Activated CD4-positive, alpha-beta T cell treated with anti-CD3 and anti-CD28 coated beads, Interleukin-2, amount 10 ng/mL, durations not matched to agents 7 days and 5 days (primary cell): ENCODE results near the gene RALGAPA1. TPM values are rescaled to one million over a fixed set of nuclear protein-coding genes. Genes with fewer than 3 reads are reported as not detected.
A peak's percentile ranks its signal among the peaks of the same experiment; 100 is the strongest.
"Not testable (repeated sequence)": the region's sequence is repeated elsewhere in the genome, so short reads cannot be mapped to it uniquely, and the experiment has no call there.

ENCODE experiments used
- CTCF ChIA-PET: fragments of 350-600 bp; sonication (Branson Sonifier 250); formaldehyde crosslinking; loops from one replicate; lab custom pipeline; 2021; ENCODE audit warnings: antibody characterized with exemption; lab: Charles Lee
- POLR2A ChIA-PET: fragments of 350-600 bp; sonication (Branson Sonifier 250); formaldehyde crosslinking; loops from one replicate; lab custom pipeline; 2021; ENCODE audit warnings: antibody characterized with exemption; lab: Charles Lee
- DNase-seq: peaks from one replicate; pipeline ENCODE4 v3.0.0-alpha.2; 2020
- H3K27ac Mint-ChIP-seq: one replicate; pipeline ENCODE4 v1.8.0; 2021; ENCODE audit warnings: mild to moderate bottlenecking, moderate library complexity, mixed read lengths
- H3K27me3 Mint-ChIP-seq: one replicate; pipeline ENCODE4 v1.8.0; 2021; ENCODE audit warnings: mixed read lengths
- H3K36me3 Mint-ChIP-seq: one replicate; pipeline ENCODE4 v1.8.0; 2021; ENCODE audit warnings: low read depth, mixed read lengths
- H3K4me1 Mint-ChIP-seq: one replicate; pipeline ENCODE4 v1.8.0; 2021; ENCODE audit warnings: mixed read lengths
- H3K4me3 Mint-ChIP-seq: one replicate; pipeline ENCODE4 v1.8.0; 2021; ENCODE audit warnings: mild to moderate bottlenecking, moderate library complexity, mixed read lengths
- H3K9me3 Mint-ChIP-seq: one replicate; pipeline ENCODE4 v1.8.0; 2021; ENCODE audit warnings: mixed read lengths
- total RNA-seq, 2 experiments: library from RNA; stranded (reverse); gene quantifications; one replicate each; pipeline ENCODE4 v1.2.3, GENCODE V29; 2021

The RALGAPA1 gene
- total RNA-seq, 2 experiments from 2014 or later: 32.5 to 35.6 TPM

DNA sequence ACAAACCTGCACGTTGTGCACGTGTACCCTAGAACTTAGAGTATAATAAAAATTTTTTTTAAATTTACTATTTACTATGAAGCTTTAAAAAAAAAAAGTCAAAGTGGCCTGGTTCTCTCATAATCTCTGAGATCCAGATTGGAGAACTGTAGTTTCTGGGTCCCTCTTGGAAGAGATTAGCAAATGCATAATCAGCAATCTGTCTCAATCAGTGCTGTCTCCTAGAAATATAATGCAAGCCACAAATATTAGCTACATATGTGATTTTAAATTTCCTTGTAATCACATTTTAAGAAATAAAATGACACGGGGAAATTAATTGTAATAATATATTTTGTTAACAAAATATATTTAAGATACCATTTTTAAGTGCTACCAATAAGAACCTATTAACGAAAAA lies 32.3 kb downstream of the RALGAPA1 start:
- peaks cover 14% of the 10 kb centered on the region for H3K36me3 Mint-ChIP-seq
- H3K4me1 Mint-ChIP-seq: peaks cover 2% of the 10 kb centered on the region
- no peak overlapping the region for H3K4me3 Mint-ChIP-seq
- no peaks in the 10 kb centered on the region for H3K27me3 Mint-ChIP-seq
- H3K27ac Mint-ChIP-seq: no peak overlapping the region
- ChIA-PET CTCF (interaction anchor here (0.6 to 1.5 kb wide), 3 partner anchors 19 to 1617 kb away, joined by 3 to 5 read pairs (median 5); no protein-coding TSS in a partner anchor), POLR2A (no interaction called here)
- no peak for DNase-seq
- H3K9me3 Mint-ChIP-seq: peaks cover 13% of the 10 kb centered on the region

DNA sequence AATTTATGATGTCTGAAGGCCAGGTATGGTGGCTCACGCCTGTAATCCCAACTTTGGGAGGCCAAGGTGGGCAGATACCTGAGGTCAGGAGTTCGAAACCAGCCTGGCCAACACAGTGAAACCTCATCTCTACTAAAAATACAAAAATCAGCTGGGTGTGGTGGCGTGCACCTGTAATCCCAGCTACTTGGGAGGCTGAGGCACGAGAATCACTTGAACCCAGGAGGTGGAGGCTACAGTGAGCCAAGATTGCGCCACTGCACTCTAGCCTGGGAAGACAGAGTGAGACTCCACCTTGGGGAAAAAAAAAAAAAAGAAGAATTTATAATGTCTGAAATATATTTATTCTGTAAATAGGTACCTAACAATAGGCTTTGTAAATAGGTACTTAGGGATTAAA lies 33.0 kb downstream of the RALGAPA1 start:
- CTCF ChIA-PET: interaction anchor here (0.6 to 1.5 kb wide), 2 partner anchors 18 to 1616 kb away, joined by 3 to 5 read pairs; no protein-coding TSS in a partner anchor
- H3K9me3 Mint-ChIP-seq, H3K27ac Mint-ChIP-seq, H3K4me1 Mint-ChIP-seq, H3K27me3 Mint-ChIP-seq, POLR2A ChIA-PET, DNase-seq, H3K36me3 Mint-ChIP-seq, H3K4me3 Mint-ChIP-seq: not testable (repeated sequence)

DNA sequence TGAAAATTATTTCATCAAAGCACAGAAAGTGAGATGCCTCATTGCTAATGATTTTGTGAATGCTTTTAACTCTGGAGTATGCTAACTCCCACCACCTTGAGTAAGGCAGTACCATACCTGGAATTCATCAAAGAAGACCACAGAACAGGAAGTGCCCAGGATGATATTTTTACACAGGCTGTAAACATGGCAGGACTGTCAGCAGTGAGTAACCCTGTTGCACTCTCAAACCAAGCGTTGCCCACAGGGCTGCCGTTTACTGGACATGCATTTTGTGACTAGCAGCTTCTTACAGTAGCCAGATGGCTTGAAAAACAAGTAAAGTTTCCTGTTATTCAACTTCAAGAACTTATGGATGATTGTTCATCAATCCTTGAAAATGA lies 42.4 kb downstream of the RALGAPA1 start:
- Mint-ChIP-seq H3K4me3 (peak overlapping the region; percentile 8), H3K36me3 (peaks cover 18% of the 10 kb centered on the region), H3K4me1 (peaks cover 22% of the 10 kb centered on the region), H3K27ac (no peak overlapping the region), H3K9me3 (no peaks in the 10 kb centered on the region), H3K27me3 (no peaks in the 10 kb centered on the region)
- CTCF ChIA-PET: no interaction called here
- DNase-seq: peak; percentile 19
- POLR2A ChIA-PET: no interaction called here

DNA sequence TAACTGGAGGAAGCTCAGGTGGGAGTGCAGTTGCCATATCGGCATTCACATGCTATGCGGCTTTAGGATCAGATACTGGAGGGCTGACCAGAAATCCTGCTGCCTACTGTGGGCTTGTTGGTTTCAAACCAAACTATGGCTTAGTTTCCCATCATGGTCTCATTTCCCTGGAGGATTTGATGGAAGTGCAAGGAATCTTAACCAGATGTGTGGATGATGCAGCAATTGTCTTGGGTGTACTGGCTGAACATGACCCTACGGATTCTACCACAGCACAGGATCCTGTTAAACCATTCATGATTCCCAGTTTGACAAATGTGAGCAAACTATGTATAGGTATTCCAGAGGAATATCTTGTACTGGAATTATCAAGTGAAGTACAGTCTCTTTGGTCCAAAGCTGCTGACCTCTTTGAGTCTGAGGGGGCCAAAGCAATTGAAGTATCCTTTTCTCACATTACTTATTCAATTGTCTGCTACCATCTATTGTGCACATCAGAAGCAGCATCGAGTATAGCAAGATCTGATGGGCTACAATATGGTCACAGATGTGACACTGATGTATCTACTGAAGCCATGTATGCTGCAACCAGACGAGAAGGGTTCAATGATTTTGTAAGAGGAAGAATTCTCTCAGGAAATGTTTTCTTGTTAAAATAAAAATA lies 42.9 kb downstream of the RALGAPA1 start:
- peaks cover 22% of the 10 kb centered on the region for H3K4me1 Mint-ChIP-seq
- H3K4me3 Mint-ChIP-seq: peak overlapping the region; percentile 8
- no peaks in the 10 kb centered on the region for H3K27me3 Mint-ChIP-seq
- ChIA-PET POLR2A (no interaction called here), CTCF (no interaction called here)
- H3K27ac Mint-ChIP-seq: no peak overlapping the region
- DNase-seq: no peak
- H3K9me3 Mint-ChIP-seq: no peaks in the 10 kb centered on the region
- H3K36me3 Mint-ChIP-seq: peaks cover 18% of the 10 kb centered on the region

DNA sequence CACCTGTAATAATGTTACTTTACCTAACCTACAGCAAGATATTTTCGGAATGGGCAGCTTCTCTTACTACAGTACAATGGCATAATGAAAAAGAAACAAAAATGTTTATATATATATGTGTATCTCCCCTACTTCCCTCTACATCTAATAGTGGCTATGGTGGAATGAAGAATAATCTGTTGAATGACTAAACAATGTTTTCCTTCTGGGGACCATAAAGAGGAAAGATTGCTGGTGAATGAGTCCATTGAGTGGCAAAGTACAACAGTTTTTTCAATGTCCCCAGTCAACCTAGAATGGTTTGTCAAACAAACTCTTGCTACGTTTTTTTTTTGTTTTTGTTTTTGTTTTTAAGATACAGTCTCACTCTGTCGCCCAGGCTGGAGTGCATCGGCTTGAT lies 47.2 kb downstream of the RALGAPA1 start:
- Mint-ChIP-seq H3K27me3 (no peaks in the 10 kb centered on the region), H3K36me3 (peaks cover 23% of the 10 kb centered on the region), H3K27ac (no peak overlapping the region), H3K4me1 (peaks cover 14% of the 10 kb centered on the region), H3K4me3 (no peak overlapping the region), H3K9me3 (no peaks in the 10 kb centered on the region)
- CTCF ChIA-PET: interaction anchor here (0.6 to 0.8 kb wide), 2 partner anchors 27 to 822 kb away, joined by 3 read pairs; no protein-coding TSS in a partner anchor
- POLR2A ChIA-PET: no interaction called here
- no peak for DNase-seq

DNA sequence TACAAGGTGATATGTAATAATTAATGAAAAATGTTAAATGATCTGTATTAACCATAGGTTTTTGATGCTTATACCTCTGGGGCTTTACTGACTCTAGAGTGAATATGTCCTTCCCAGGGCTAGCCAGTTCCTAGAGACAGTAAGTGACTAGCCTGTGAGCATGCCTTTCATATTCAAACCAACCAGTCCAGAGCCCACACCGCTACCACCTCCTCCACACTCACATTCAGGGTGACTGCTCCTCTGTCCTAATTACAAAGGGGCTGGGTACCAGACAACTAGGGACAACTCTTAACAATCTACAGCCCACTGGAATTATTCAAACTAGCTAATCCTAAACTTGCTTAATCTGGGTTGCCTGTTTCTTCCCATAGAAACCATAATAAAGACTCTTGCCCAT lies 49.0 kb downstream of the RALGAPA1 start:
- H3K36me3 Mint-ChIP-seq: peaks cover 22% of the 10 kb centered on the region
- H3K4me1 Mint-ChIP-seq: no peaks in the 10 kb centered on the region

DNA sequence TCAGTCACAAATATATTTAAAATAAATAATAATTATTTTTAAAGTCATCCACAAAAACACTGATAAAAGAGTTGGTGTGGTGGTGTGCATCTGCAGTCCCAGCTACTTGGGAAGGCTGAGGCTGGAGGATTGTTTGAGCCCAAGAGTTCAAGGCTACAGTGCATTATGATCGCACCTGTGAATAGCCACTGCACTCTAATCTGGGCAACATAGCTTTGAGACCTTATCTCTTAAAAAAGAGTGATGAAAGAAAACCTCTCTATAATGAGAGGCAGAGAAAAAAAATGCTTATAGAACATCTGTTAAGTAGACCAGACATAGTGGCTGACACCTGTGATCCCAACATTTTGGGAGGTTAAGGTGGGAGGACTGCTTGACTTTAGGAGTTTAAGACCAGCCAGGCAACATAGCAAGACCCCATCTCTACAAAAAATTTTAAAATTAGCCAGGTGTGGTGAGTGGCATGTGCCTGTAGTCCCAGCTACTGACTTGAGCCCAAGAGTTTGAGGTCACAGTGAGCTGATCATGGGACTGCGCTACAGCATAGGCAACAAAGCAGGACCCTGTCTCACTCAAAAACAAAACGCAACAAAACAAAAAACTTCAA lies 50.5 kb downstream of the RALGAPA1 start:
- Mint-ChIP-seq H3K4me1 (no peaks in the 10 kb centered on the region), H3K9me3 (no peaks in the 10 kb centered on the region), H3K4me3 (no peak overlapping the region), H3K27me3 (no peaks in the 10 kb centered on the region), H3K27ac (no peak overlapping the region), H3K36me3 (peaks cover 38% of the 10 kb centered on the region)
- POLR2A ChIA-PET: no interaction called here
- DNase-seq: no peak
- CTCF ChIA-PET: interaction anchor here (1.3 kb wide), 1 partner anchor 17 kb away, joined by 5 read pairs; no protein-coding TSS in a partner anchor

More for the DNA sequence above, 49.0 kb downstream of the RALGAPA1 start:
- CTCF ChIA-PET: no interaction called here
- H3K27ac Mint-ChIP-seq: no peak overlapping the region
- H3K9me3 Mint-ChIP-seq: no peaks in the 10 kb centered on the region
- POLR2A ChIA-PET: no interaction called here
- no peak overlapping the region for H3K4me3 Mint-ChIP-seq
- DNase-seq: no peak
- H3K27me3 Mint-ChIP-seq: no peaks in the 10 kb centered on the region

DNA sequence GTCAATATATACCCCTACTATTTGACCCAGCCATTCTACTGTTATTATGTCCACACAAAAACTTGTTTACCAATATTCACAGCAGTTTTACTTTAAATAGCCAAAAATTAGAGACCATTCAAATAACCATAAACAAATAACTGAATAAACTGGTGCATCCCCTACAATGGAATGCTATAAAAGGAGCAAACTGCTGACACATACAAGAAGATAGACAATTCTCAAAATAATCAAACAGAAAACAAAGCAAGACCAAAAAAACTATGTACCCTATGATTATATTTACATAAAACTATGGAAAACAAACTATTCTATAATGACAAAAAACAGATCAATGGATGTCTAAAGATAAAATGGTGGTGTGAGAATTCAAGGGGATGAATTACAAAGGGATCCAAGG lies 54.4 kb downstream of the RALGAPA1 start:
- Mint-ChIP-seq H3K27me3 (no peaks in the 10 kb centered on the region), H3K27ac (no peak overlapping the region), H3K9me3 (no peaks in the 10 kb centered on the region), H3K36me3 (peaks cover 45% of the 10 kb centered on the region), H3K4me3 (no peak overlapping the region), H3K4me1 (no peaks in the 10 kb centered on the region)
- no peak for DNase-seq
- ChIA-PET POLR2A (no interaction called here), CTCF (no interaction called here)

DNA sequence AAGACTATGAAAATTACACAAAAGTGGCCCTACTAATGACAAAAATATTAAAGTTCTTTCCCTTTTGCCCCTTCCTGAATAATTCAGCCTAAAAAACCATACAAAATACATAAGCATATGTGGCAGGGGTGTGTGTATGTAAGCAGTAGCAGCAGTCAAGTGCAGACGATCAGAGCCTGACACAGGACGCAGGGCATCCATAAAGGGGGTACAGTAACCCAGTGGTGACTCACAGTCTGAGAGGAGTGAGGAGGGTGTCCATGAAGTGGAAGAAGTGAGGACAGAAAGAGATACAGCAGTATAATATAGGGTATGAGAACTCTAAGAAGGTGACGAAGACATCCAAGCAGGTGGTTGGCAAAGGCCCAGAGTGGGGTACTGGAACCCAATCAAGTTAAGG lies 56.7 kb downstream of the RALGAPA1 start:
- POLR2A ChIA-PET: no interaction called here
- no peak overlapping the region for H3K27ac Mint-ChIP-seq
- H3K9me3 Mint-ChIP-seq: no peaks in the 10 kb centered on the region
- no peak for DNase-seq
- CTCF ChIA-PET: no interaction called here
- H3K36me3 Mint-ChIP-seq: peaks cover 44% of the 10 kb centered on the region
- no peaks in the 10 kb centered on the region for H3K27me3 Mint-ChIP-seq
- no peak overlapping the region for H3K4me3 Mint-ChIP-seq
- H3K4me1 Mint-ChIP-seq: no peaks in the 10 kb centered on the region

DNA sequence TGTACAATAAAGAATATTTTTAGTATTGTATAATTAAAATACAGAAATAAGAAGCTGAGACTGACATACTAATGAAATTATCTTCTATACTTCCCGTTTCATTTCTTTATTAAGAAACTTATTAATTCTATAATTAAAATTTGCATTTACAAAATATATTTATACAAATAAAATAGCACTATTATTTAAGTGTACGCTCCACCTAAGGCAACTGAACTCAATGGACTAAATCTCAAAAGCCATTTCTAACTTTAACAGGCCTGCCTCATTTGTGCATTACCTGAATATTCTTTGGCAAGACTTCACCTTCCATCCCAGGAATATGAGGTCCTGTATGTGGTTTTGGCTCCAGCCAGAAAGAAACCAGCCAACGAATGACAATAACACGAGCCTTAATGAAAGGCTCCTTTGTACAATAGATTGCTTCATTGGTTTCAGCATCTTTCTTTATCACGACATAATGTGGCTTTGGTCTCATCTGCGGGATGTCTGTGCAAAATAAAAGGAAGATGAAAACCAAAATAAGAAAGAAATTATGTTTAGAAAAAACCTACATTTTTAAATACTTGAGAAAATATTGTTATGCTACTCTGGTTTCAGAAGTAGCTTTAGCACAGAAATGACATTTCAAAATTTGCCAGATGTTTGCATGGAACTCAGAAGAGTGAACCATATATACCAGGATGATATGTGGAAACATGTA lies 58.7 kb downstream of the RALGAPA1 start:
- ChIA-PET CTCF (no interaction called here), POLR2A (no interaction called here)
- no peak overlapping the region for H3K4me3 Mint-ChIP-seq
- H3K27me3 Mint-ChIP-seq: no peaks in the 10 kb centered on the region
- H3K9me3 Mint-ChIP-seq: no peaks in the 10 kb centered on the region
- DNase-seq: no peak
- H3K36me3 Mint-ChIP-seq: peaks cover 42% of the 10 kb centered on the region
- no peaks in the 10 kb centered on the region for H3K4me1 Mint-ChIP-seq
- H3K27ac Mint-ChIP-seq: no peak overlapping the region

DNA sequence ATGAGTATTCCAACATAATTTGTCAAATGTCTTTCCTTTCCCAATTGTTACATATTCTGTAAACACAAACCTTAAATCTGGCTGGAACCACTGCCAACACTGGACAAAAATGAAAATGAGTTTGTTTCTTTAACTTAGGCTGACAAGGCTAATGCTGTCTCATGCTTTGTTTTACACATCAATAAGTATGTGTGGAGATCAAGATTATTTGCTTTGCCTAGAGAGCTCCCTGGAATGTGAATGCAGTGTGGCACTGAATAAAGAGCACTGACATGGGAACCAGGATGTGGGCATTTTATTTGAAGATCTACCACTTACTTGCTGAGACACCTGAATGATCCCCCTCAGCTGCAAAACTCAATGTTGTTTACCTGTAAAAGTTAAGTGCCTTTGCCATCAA lies 61.7 kb downstream of the RALGAPA1 start:
- Mint-ChIP-seq H3K4me1 (peaks cover 8% of the 10 kb centered on the region), H3K27ac (no peak overlapping the region), H3K36me3 (peaks cover 17% of the 10 kb centered on the region), H3K4me3 (no peak overlapping the region), H3K9me3 (no peaks in the 10 kb centered on the region), H3K27me3 (no peaks in the 10 kb centered on the region)
- POLR2A ChIA-PET: no interaction called here
- CTCF ChIA-PET: no interaction called here
- no peak for DNase-seq

DNA sequence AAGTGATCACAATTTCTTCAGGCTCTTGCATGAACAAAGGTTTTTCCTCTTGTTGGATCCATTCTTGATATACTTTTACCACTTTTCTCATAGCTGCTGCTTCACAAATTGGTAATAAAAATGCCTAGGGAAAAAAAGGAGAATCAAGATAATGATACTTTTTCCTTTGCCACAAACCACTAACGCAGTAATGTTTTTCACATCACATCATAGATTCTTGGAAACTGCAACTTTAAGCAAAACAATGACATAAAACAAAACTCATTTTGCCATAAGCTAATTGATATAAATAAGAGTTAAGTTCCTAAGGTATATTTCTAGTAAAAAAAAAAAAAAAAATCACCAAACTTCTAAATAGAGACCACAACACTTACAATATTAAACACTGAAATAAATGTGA lies 66.7 kb downstream of the RALGAPA1 start:
- Mint-ChIP-seq H3K36me3 (peaks cover 25% of the 10 kb centered on the region), H3K27me3 (no peaks in the 10 kb centered on the region), H3K4me3 (no peak overlapping the region), H3K4me1 (peaks cover 20% of the 10 kb centered on the region), H3K27ac (peak overlapping the region; percentile 37), H3K9me3 (no peaks in the 10 kb centered on the region)
- POLR2A ChIA-PET: no interaction called here
- CTCF ChIA-PET: no interaction called here
- DNase-seq: no peak

DNA sequence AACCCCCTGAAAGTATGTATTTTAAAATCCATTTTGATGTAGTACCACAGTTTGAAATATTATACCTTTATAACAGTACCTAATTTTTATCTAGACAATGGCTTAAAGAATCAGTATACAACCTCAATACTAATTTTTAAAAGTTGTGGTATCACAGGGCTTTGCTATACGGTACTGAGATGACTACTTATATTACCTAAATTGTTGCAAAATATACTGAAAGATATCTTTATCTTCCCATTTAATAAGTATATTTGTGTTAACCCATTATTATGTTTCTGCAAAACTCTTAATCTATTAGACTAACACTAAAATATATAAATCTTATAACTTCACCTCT lies 67.1 kb downstream of the RALGAPA1 start:
- no peaks in the 10 kb centered on the region for H3K9me3 Mint-ChIP-seq
- no peak overlapping the region for H3K27ac Mint-ChIP-seq
- no peak for DNase-seq
- peaks cover 27% of the 10 kb centered on the region for H3K36me3 Mint-ChIP-seq
- ChIA-PET CTCF (no interaction called here), POLR2A (no interaction called here)
- no peak overlapping the region for H3K4me3 Mint-ChIP-seq
- H3K27me3 Mint-ChIP-seq: no peaks in the 10 kb centered on the region
- peaks cover 20% of the 10 kb centered on the region for H3K4me1 Mint-ChIP-seq
